Activated CD8-positive, alpha-beta memory T cell treated with anti-CD3 and anti-CD28 coated beads, Interleukin-2, amount 50 U/mL, for 1 hour (primary cell): ENCODE data around the gene CFAP299.
"Not testable (repeated sequence)": the region's sequence is repeated elsewhere in the genome, so short reads cannot be mapped to it uniquely, and the experiment has no call there.

Source experiments
- DNase-seq: peaks from one replicate; pipeline ENCODE4 v3.0.0-alpha.2; 2020; ENCODE audit errors: extremely low read depth

CFAP299 gene

DNA sequence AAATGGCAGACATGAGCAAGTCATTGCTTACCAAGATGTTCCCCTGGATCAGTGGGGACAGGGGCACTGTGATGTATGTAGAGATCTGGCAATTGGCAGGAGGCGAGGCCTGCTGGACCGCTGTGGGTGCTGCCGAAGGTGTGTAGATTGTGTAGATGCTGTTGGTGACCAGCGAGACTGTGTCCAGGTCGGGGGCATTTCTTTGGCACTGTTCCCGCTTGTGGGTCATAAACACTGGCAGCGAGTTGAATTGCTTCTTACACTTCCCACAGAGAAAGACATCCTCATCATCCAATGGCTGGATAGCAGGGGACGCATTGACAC is 52.7 kb downstream of the CFAP299 start:
- DNase-seq = no peak

GRCh38 chr4:80390178-80390577 is 54.6 kb downstream of the CFAP299 start:
- no peak for DNase-seq

DNA sequence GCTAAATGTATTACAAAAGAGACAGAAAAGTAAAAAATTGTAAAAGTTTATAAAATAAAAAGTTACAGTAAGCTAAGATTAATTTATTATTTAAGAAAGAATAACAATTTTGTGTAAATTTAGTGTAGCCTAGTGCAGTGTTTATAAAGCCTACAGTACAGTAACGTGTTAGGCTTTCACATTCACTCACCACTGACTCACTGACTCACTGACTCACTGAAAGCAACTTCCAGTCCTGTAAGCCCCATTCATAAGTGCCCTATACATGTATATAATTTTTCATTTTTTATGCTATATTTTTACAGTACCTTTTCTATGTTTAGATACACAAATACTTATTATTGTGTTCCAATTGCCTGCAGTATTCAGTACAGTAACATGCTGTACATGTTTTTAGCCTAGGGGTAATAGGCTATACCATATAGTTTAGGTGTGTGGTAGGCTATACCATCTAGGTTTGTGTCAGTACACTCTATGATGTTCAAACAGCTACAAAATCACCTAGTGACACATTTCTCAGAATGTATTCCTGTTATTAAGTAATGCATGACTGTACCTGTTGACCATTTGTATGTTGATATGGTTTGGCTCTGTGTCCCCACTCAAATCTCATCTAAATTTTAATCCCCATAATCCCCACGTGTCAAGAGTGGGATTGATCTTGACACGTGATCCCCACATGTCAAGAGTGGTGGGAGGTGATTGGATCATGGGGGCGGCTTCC is 57.9 kb downstream of the CFAP299 start:
- DNase-seq = no peak

DNA sequence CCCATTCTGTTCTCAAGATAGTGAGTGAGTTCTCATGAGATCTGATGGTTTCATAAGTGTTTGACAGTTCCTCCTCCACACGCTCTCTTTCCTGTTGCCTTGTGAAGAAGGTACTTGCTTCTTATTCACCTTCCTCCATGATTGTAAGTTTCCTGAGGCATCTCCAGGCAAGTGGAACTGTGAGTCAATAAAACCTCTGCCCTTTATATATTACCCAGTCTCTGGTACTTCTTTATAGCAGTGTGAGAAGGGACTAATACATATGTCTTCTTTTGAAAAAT is 58.4 kb downstream of the CFAP299 start:
- DNase-seq = no peak

DNA sequence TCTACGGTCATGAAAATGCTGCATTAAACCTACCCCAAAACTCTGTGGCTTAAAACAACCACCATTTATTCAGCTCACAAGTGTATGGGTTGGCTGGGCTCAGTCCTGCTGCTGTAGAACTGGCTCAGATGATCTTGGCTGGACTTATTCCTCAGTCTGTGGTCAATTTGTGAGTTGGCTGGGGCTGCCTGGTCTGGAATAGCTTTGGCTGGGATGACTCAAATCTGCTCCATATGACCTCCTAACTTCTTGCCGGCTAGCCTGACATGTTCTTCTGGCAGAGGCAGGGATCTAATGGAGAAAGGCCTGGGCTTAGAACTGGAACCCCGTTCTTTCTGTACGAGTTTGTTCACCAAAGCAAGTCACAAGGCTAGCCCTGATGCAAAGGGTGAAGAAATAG is 71.7 kb downstream of the CFAP299 start:
- DNase-seq = no peak

DNA sequence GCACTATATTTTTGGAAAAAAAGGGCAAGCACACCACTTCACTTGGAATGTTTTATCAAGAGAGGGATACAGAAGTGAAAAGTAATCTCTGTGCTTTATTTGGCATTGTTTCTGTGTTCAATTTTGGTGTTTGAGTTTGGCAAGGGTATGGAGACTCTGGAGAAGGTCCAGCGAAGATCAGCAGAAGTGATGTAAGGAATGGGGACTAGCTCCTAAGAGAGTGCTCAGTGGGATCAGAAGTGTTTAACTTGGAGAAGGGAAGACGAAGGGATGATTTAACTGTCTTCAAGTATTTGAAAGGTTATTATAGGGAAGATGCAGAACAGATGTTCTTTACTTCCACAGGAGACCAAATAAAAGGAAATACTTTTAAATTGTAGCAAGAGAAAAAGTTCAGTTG is 74.3 kb downstream of the CFAP299 start:
- DNase-seq = no peak

DNA sequence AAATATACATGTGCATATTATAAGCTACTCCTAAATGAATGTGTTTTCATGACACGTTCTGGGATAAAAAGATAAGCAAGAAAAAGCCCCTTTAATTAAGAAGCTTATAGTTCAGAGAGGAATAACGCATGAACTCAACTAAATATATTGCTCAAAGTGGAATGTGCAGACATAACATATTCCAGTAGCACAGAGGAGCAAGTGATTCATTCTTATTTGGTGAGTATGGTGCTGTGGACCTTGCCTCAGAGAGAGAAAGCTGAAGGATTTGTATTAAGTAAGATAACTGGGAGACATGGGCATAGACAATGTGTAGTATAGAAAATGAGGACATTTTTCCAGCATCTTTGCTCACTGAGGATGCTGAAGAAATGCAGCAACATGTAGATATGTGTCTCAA is 76.8 kb downstream of the CFAP299 start:
- no peak for DNase-seq

GRCh38 chr4:80413086-80413485 is 77.6 kb downstream of the CFAP299 start:
- DNase-seq = no peak

DNA sequence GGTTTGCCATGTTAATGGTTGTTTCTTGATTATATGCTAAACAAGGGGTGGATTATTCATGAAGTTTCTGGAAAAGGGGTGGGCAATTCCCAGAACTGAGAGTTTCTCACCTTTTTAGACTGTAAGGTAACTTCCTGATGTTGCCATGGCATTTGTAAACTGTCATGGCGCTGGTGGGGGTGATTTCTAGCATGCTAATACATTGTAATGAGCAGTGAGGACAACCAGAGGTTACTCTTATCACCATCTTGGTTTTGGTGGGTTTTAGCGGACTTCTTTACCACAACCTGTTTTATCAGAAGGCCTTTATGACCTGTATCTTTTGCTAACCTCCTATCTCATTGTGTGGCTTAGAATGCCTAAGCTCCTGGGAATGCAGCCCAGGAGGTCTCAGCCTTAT is 81.5 kb downstream of the CFAP299 start:
- no peak for DNase-seq

DNA sequence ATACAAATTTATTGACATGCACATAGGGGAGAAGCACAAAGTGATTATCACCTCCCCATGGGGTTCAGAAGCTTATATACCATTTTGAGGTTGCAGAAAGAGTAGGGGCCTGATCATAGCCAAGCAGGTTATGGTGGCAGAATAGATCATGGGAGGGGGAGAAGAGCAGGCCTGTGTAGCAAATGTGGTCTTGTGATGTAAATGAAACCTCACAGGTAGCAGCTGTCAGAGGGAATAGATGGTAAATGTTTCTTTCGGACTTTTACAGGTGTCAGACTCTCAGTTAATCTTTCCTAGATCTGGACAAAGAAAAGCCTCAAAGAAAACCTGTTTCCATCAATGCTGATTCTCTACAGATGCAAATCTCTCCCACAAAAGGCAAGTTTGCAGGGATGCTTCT is 84.4 kb downstream of the CFAP299 start:
- DNase-seq = no peak

- no peak for DNase-seq
Observed at GRCh38 chr4:80420638-80421037, 85.1 kb downstream of the CFAP299 start.

DNA sequence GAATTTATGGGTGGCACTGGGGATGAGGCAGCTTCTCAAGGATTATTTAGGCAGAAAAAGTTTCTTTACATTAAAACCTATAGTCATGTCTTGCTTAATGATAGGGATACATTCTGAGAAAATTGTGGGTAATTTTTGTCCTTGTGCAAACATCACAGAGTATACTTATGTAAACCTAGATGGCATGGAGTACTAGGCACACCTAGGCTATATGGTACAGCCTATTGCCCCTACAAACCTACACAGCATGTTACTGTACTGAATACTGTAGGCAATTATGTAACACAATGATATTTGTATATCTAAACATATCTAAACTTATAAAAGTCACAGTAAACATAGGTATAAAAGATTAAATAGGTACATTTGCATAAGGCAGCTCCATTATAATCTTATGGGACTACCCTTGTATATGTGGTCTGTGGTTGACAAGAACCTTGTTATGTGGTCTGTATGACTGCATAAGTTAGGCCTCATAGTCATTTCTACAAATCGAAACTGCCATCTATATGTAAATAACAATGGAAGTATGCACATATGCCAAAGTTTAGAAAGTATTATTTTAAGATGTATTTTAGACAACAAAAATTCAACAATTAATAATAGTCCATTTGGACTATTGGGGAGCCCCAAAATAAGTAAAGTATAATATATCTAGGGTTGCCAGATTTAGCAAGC is 87.3 kb downstream of the CFAP299 start:
- DNase-seq = no peak

DNA sequence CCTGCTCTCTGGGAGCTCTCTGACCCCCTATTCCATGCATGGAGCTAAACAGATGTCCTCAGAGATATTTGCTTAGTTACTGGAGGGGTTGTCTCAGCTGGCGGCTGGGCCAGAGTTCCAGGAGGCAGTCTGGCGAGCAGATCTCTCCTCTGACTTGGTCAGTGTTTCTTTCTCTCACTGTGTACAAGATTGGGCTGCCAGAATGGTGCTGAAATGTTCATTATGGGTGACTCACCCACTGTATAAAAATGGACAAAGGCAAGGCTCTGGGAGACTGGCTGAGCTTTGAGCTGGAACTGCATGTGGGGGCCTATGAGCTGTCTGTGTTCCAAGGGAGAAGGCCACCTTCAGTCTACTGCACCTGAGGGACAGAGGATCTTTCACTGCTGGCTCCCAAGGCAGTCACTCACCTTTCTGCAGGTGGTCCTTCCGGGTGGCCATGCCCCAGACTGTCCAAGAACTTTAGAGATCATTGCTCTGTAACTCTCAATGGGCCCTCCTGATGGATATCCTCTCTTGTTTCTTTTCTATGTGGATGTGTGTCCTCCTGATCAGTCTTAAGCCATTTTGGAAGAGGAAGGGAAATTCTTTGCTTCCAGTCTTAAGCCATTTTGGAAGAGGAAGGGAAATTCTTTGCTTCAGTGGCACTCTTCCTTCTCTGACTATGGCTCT is 88.2 kb downstream of the CFAP299 start:
- no peak for DNase-seq

GRCh38 chr4:80424225-80424581 is 88.7 kb downstream of the CFAP299 start:
- no peak for DNase-seq

- no peak for DNase-seq
Observed at GRCh38 chr4:80425124-80426100, 89.9 kb downstream of the CFAP299 start.

DNA sequence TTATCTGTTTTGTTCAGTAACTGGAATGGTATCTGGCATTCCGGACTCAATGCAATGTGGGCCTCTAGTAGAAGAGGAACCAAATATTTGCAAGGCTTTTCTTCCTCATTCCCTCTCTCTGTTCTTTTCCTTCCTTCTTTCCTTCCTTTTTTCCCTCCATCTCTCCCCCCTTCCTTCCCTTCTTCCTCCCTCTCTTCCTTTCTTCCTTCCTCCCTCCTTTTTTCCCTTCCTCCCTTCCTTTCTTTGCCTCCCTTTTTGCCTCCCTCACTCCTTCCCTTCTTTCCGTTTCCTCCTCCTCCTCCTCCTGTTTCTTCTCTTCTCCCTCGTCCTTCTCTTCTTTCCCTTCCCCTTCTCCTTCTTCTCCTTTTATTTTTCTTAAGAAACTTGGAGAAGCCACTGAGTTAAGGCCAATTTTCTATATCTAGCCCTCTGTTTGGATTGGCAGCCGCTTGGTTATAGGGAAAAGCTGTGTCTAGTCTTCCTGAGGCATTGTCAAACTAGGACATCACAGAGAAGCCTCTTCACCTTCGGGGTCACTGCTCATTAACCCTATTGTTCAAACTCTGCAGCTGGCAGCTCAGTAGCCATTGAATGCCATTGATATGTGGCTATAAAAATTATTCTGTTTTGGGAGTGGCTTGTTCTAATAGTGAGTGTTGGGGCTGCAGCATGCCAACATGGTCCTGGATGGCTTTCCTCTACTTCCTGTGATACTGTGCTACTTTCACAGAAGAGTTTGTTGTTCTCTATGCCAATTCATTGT is 95.9 kb downstream of the CFAP299 start:
- no peak for DNase-seq

DNA sequence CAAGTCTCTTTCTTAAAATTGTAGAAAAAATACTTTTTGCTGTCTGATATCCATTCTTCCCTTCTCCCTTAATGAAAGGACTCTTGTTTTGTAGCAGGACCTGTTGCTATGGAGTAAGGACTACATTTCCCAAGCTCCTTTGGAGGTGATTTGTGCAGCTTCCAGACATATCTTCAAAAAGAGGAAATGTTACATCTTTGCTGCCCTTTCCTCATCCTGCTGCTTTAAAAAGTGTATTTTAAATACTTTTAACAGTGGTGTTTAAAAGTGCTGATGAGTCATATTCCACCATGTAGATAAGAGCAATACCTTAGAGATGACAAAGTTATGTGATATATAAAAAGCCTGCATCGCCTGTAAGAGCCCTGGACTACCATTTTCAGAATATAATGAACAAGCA is 98.7 kb downstream of the CFAP299 start:
- DNase-seq = no peak

DNA sequence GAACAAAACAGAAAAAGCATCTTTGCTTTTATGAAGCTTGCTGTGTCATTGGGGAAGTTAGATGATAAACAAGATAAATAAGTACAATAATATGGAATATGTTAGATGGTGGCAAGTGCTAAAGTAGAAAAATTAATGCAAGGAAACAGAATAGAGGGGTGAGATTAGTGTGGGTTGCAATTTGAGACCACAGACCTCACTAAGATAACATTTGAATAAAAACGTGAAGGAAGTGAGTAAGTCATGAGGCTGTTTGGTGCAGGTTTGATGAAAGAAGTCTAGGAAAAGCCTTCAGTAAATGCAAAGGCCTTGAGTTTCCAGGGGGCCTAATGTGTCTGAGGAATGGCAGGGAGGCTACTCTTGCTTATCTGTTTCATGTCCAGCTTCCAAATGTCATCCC is 102.5 kb downstream of the CFAP299 start:
- no peak for DNase-seq

- DNase-seq = not testable (repeated sequence)
Observed at GRCh38 chr4:80439294-80440061, 103.9 kb downstream of the CFAP299 start.

GRCh38 chr4:80446248-80446647 is 110.7 kb downstream of the CFAP299 start:
- DNase-seq = no peak

GRCh38 chr4:80446664-80447063 is 111.1 kb downstream of the CFAP299 start:
- DNase-seq = no peak
